Ascending aorta (tissue), 2 donors: ENCODE measurements around the gene ADIPOR2. TPM values are rescaled to one million over a fixed set of nuclear protein-coding genes. Genes with fewer than 3 reads are reported as not detected.

Experiments
- DNase-seq, 2 donors: peaks; one replicate each; pipeline ENCODE4 v3.0.0-alpha.2; 2019; ENCODE audit warnings: low spot score in 2 of 2
- H3K27ac ChIP-seq, 2 donors: fragments of 200-600 bp; sonication (generic); one replicate each; pipeline ENCODE4 v1.5.1; 2016 to 2017; ENCODE audit warnings: mild to moderate bottlenecking in 1 of 2
- H3K27me3 ChIP-seq: fragments of 200-600 bp; sonication (generic); one replicate; pipeline ENCODE4 v1.5.1; 2017
- H3K36me3 ChIP-seq, 2 donors: fragments of 200-600 bp; sonication (generic); one replicate each; pipeline ENCODE4 v1.5.1; 2016
- H3K4me1 ChIP-seq, 2 donors: fragments of 200-600 bp; sonication (generic); one replicate each; pipeline ENCODE4 v1.5.1; 2016 to 2017; ENCODE audit warnings: mild to moderate bottlenecking in 1 of 2
- H3K4me3 ChIP-seq, 2 donors: fragments of 200-600 bp; sonication (generic); one replicate each; pipeline ENCODE4 v1.5.1; 2016 to 2017; ENCODE audit warnings: mild to moderate bottlenecking in 1 of 2
- H3K9me3 ChIP-seq, 2 donors: fragments of 200-600 bp; sonication (generic); one replicate each; pipeline ENCODE4 v1.5.1; 2016
- intact Hi-C: fragments of 100-400 bp; cut with DNase I; formaldehyde crosslinking; loops from one replicate; pipeline ENCODE4 v1.15.1; 2023
- total RNA-seq: library from RNA; depleted of rRNA; stranded (reverse); fragments of >200 nt; gene quantifications from one replicate; pipeline ENCODE4 v1.1.0, GENCODE V29; 2016
- TF ChIP-seq, protein P1 (sequence below), 3 experiments: fragments of 200-600 bp in 2 of 3; fragments of 450-650 bp in 1 of 3; sonication (generic) in 2 of 3; IDR thresholded peaks; one replicate each; pipeline ENCODE4 v1.5.1; 2016 to 2019; ENCODE audit warnings: antibody characterized with exemption in 3 of 3, mild to moderate bottlenecking in 1 of 3, moderate library complexity in 1 of 3

The ADIPOR2 gene
- total RNA-seq, 1 donor from 2014 or later = 25.7 TPM

DNA sequence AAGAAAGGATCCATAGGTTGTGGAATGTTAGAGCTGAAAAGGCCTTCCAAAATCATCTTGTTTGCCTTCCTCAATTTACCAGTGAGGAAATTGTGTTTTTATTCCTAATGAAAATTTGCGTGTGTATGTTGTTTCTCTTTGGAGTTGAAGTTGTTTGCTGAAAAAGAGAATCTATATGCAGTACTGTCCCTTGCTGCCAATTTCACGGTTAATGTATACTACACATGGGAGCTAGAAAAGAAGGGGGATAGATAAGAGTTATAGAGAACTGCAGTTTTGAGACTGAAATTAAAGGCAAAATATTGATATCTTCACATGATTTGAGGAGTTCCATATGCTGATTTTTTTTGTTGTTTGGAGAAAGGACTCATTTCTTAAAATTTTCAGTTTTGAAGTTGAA, 67.5 kb downstream of the ADIPOR2 start:
- H3K36me3 ChIP-seq = peaks cover 10 to 22% of the 10 kb centered on the region in 2 donors
- TF ChIP-seq, protein P1, sequence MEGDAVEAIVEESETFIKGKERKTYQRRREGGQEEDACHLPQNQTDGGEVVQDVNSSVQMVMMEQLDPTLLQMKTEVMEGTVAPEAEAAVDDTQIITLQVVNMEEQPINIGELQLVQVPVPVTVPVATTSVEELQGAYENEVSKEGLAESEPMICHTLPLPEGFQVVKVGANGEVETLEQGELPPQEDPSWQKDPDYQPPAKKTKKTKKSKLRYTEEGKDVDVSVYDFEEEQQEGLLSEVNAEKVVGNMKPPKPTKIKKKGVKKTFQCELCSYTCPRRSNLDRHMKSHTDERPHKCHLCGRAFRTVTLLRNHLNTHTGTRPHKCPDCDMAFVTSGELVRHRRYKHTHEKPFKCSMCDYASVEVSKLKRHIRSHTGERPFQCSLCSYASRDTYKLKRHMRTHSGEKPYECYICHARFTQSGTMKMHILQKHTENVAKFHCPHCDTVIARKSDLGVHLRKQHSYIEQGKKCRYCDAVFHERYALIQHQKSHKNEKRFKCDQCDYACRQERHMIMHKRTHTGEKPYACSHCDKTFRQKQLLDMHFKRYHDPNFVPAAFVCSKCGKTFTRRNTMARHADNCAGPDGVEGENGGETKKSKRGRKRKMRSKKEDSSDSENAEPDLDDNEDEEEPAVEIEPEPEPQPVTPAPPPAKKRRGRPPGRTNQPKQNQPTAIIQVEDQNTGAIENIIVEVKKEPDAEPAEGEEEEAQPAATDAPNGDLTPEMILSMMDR (IDR thresholded peaks at IDR 0.05) = no peak
- H3K4me3 ChIP-seq = no peak overlapping the region
- no peaks in the 10 kb centered on the region for H3K27me3 ChIP-seq
- H3K27ac ChIP-seq = no peak overlapping the region
- intact Hi-C loops = no loop called here
- DNase-seq = no peak
- peaks cover 3 to 5% of the 10 kb centered on the region in 2 donors for H3K4me1 ChIP-seq
- no peaks in the 10 kb centered on the region for H3K9me3 ChIP-seq

DNA sequence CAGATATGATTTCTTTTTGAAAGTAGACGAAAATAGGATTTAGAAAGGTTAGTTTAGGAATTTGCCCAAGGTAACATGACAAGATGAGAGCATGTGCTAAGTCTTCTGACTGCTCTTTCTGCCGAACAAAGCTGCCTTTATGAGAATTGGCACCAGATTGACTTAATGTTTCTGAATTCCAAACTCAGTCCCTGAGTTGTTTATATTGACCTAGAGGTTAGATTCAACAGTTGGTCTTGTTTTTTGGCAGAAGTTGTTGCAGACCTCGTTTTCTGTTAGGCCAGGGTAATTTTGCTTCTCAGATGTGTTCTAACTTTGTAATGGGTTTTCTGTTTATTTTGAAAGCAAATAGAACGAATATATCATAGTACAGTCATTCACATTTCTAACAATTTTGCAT, 68.0 kb downstream of the ADIPOR2 start:
- Histone ChIP-seq H3K4me1 (peaks cover 3 to 5% of the 10 kb centered on the region in 2 donors), H3K4me3 (no peak overlapping the region), H3K27ac (no peak overlapping the region), H3K9me3 (no peaks in the 10 kb centered on the region), H3K36me3 (peaks cover 10 to 22% of the 10 kb centered on the region in 2 donors), H3K27me3 (no peaks in the 10 kb centered on the region)
- DNase-seq = no peak
- intact Hi-C loops = no loop called here
- TF ChIP-seq, protein P1 (IDR thresholded peaks at IDR 0.05) = no peak

DNA sequence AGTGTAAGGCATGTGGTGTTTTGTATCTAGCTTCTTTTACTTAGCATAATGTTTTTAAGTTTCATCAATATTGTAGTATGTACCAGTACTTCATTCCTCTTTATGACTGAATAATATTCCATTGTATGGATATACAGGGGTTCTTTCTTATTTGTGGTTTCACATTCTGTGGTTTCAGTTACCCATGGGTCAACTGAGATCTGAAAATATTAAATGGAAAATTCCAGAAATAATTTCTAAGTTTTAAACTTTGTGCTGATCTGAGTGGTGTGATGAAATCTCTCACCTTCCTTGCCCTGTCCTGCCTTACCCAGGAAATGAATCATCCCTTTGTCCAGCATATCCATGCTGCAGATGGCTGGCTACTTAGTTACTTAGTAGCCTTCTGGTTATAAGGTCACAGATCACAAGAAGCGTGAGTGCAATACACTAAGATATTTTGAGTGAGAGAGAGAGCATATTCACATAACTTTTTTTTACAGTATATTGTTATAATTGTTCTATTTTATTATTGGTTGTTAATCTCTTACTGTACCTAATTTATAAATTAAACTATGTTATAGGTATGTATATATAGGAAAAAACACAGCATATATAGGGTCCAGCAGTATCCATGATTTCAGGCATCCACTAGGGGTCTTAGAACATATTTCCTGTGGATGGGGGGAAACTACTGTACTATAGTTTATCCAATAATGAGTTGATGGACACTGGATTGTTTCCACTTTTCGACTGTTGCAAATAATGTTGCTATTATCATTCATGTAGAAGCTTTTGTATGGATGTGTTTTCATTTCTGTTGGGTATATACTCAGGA, 69.9 kb downstream of the ADIPOR2 start:
- Histone ChIP-seq H3K4me1 (peaks cover 3 to 5% of the 10 kb centered on the region in 2 donors), H3K27ac (no peak overlapping the region), H3K4me3 (no peak overlapping the region), H3K9me3 (no peaks in the 10 kb centered on the region), H3K27me3 (no peaks in the 10 kb centered on the region), H3K36me3 (peaks cover 4 to 6% of the 10 kb centered on the region in 2 donors)
- intact Hi-C loops = no loop called here
- DNase-seq = no peak
- TF ChIP-seq, protein P1 (IDR thresholded peaks at IDR 0.05) = no peak

DNA sequence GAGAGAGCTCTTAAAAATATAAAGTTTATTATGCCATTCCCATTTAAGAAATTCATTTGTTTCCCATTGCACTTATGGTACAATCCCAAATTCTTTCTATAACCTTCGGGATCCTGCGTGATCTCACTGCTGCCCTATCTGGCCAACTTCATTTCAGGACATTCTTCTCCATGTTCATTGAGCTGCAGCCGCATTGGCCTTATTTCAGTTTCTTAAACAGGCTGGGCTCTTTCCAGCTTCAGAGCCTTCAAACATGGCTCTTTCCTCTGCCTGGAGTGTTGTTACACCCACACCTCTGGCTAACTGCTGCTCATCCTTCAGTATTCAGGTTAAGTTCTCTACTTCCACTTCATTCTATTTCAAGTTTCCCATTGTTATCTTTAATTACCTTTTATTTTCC, 71.0 kb downstream of the ADIPOR2 start:
- intact Hi-C loops = no loop called here
- Histone ChIP-seq H3K4me3 (no peak overlapping the region), H3K27me3 (no peaks in the 10 kb centered on the region), H3K27ac (no peak overlapping the region), H3K9me3 (no peaks in the 10 kb centered on the region), H3K36me3 (peaks cover 0 to 4% of the 10 kb centered on the region in 2 donors), H3K4me1 (peaks cover 3 to 5% of the 10 kb centered on the region in 2 donors)
- TF ChIP-seq, protein P1 (IDR thresholded peaks at IDR 0.05) = no peak
- no peak for DNase-seq

DNA sequence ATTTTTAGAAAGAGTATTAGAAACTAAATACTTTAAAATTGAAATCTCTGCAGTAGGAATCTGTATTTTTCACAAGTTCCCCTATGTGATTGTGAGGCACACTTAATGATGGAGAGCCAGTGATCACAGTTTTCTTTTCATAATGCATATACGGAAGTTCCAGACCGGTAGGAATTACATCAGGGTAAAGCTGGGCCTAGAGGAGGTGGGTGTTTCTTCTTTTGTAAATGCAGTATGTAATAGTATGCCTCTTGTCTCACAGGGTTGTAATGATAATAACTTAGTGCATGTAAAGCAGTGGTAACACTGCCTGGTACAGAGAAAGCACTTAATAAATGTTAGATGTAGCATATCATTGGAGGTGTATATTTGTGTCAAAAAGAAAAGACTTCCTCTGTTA, 72.3 kb downstream of the ADIPOR2 start:
- no peaks in the 10 kb centered on the region for H3K36me3 ChIP-seq
- H3K4me3 ChIP-seq = no peak overlapping the region
- no peak for DNase-seq
- no peaks in the 10 kb centered on the region for H3K9me3 ChIP-seq
- intact Hi-C loops = no loop called here
- no peak overlapping the region for H3K27ac ChIP-seq
- TF ChIP-seq, protein P1 (IDR thresholded peaks at IDR 0.05) = no peak
- H3K4me1 ChIP-seq = peaks cover 0 to 2% of the 10 kb centered on the region in 2 donors
- no peaks in the 10 kb centered on the region for H3K27me3 ChIP-seq
